Endothelial cell of umbilical vein (primary cell): Measurements from ENCODE around the gene NLN. TPM values are rescaled to one million over a fixed set of nuclear protein-coding genes. Genes with fewer than 3 reads are reported as not detected.
A peak's percentile ranks its signal among the peaks of the same experiment; 100 is the strongest.

Experiments
- BruUV-seq: library from RNA; stranded (reverse); fragments of 400-500 nt; replicated peaks from 2 replicates; lab custom pipeline; 2021; lab: Mats Ljungman, UMichigan
- CTCF ChIA-PET: fragments of 300-600, 350-600 bp; sonication (Branson Sonifier 250); formaldehyde crosslinking; loops from one replicate; lab custom pipeline; 2021; ENCODE audit warnings: antibody characterized with exemption, inconsistent platforms; lab: Charles Lee
- POLR2A ChIA-PET: fragments of 300-600, 350-600 bp; sonication (Branson Sonifier 250); formaldehyde crosslinking; loops from one replicate; lab custom pipeline; 2021; ENCODE audit warnings: antibody characterized with exemption, inconsistent platforms; lab: Charles Lee
- DNase-seq: peaks from one replicate; pipeline ENCODE4 v3.0.0-alpha.2; 2011; ENCODE audit warnings: low read depth, low spot score
- FAIRE-seq: peaks from 2 replicates; lab custom pipeline; 2011; peaks lifted over from hg19 to GRCh38; lab: Jason Lieb, UNC
- H2AFZ ChIP-seq: 2 replicates; pipeline ENCODE4 v1.6.0; 2012; ENCODE audit warnings: low read depth, low read length, control low read depth, inconsistent platforms
- H3K27ac ChIP-seq: 2 replicates; pipeline ENCODE4 v1.5.1; 2011; ENCODE audit warnings: low read depth, mild to moderate bottlenecking, control low read depth, low read length, moderate library complexity; ENCODE audit not compliant: insufficient read depth
- H3K27me3 ChIP-seq, 2 experiments: 2 replicates each; pipeline versions ENCODE4 v1.6.0 to v1.6.1; 2011; ENCODE audit warnings: low read length in 2 of 2, mixed read lengths in 1 of 2; ENCODE audit not compliant: control insufficient read depth in 2 of 2, insufficient read depth in 2 of 2
- H3K36me3 ChIP-seq, 2 experiments: 2 replicates in 1 of 2; 3 replicates in 1 of 2; pipeline ENCODE4 v1.5.1; 2011; ENCODE audit warnings: low read length in 2 of 2, mild to moderate bottlenecking in 1 of 2, moderate library complexity in 1 of 2; ENCODE audit not compliant: control insufficient read depth in 2 of 2, insufficient read depth in 2 of 2; ENCODE audit errors: extremely low read depth in 1 of 2
- H3K4me1 ChIP-seq: 3 replicates; pipeline ENCODE4 v1.5.1; 2011; ENCODE audit warnings: mild to moderate bottlenecking, low read length; ENCODE audit not compliant: control insufficient read depth, insufficient read depth; ENCODE audit errors: extremely low read depth
- H3K4me2 ChIP-seq: 2 replicates; pipeline ENCODE4 v1.6.1; 2011; ENCODE audit warnings: low read length, control low read depth, mixed read lengths; ENCODE audit not compliant: insufficient read depth
- H3K4me3 ChIP-seq, 3 experiments: fragments of 200-600 bp in 1 of 3; sonication (generic), shearing (Covaris generic) in 1 of 3; replicated peaks in 1 of 3; 2 replicates each; pipeline ENCODE4 v1.5.1; 2011 to 2016; ENCODE audit warnings: control low read depth in 3 of 3, low read length in 3 of 3, mild to moderate bottlenecking in 2 of 3, inconsistent platforms in 1 of 3, low read depth in 1 of 3, moderate library complexity in 1 of 3; ENCODE audit not compliant: insufficient read depth in 1 of 3
- H3K79me2 ChIP-seq: 2 replicates; pipeline ENCODE4 v1.6.0; 2012; ENCODE audit warnings: low read length, inconsistent platforms; ENCODE audit not compliant: control insufficient read depth, insufficient read depth
- H3K9ac ChIP-seq: replicated peaks from 2 replicates; pipeline ENCODE3; 2011; ENCODE audit warnings: low read length, control low read depth; ENCODE audit not compliant: insufficient read depth; ENCODE audit errors: extremely low read depth
- H3K9me1 ChIP-seq: replicated peaks from 3 replicates; pipeline ENCODE4 v1.6.0; 2011; ENCODE audit warnings: mild to moderate bottlenecking, low read length; ENCODE audit not compliant: control insufficient read depth, insufficient read depth; ENCODE audit errors: extremely low read depth
- H3K9me3 ChIP-seq: replicated peaks from 2 replicates; pipeline ENCODE4 v1.5.1; 2012; ENCODE audit warnings: low read length, inconsistent platforms; ENCODE audit not compliant: control insufficient read depth, insufficient read depth
- H4K20me1 ChIP-seq: replicated peaks from 2 replicates; pipeline ENCODE3; 2011; ENCODE audit warnings: mild to moderate bottlenecking, low read length; ENCODE audit not compliant: control insufficient read depth, insufficient read depth; ENCODE audit errors: extremely low read depth
- EZH2 ChIP-seq: IDR thresholded peaks from 2 replicates; pipeline ENCODE4 v1.6.1; 2012; ENCODE audit warnings: borderline replicate concordance, low read depth, mild to moderate bottlenecking, moderate library complexity, low read length, inconsistent platforms; ENCODE audit not compliant: severe bottlenecking
- FOS ChIP-seq: IDR thresholded peaks from 2 replicates; pipeline ENCODE4 v1.6.1; 2011; ENCODE audit warnings: mild to moderate bottlenecking, low read length, moderate library complexity, borderline replicate concordance; ENCODE audit not compliant: insufficient read depth
- GATA2 ChIP-seq: IDR thresholded peaks from 2 replicates; pipeline ENCODE4 v1.7.0; 2011; ENCODE audit warnings: low read depth, mild to moderate bottlenecking, moderate library complexity, mixed read lengths, low read length; ENCODE audit not compliant: insufficient read length, insufficient read depth
- JUN ChIP-seq: IDR thresholded peaks from 2 replicates; pipeline ENCODE4 v1.6.1; 2011; ENCODE audit warnings: borderline replicate concordance, low read depth; ENCODE audit not compliant: insufficient read length, insufficient read depth
- MAX ChIP-seq: IDR thresholded peaks from 2 replicates; pipeline ENCODE4 v1.6.1; 2011; ENCODE audit not compliant: insufficient read depth, insufficient read length
- MYC ChIP-seq: IDR thresholded peaks from one replicate; pipeline ENCODE4 v1.6.1; 2011; ENCODE audit warnings: mild to moderate bottlenecking, low read depth, low read length
- POLR2A ChIP-seq: IDR thresholded peaks from 2 replicates; pipeline ENCODE4 v1.6.1; 2012; ENCODE audit warnings: low read depth, mild to moderate bottlenecking, control low read depth, low read length
- POLR2AphosphoS5 ChIP-seq: IDR thresholded peaks from 2 replicates; pipeline ENCODE4 v1.6.1; 2012; ENCODE audit warnings: low read depth, mild to moderate bottlenecking, control low read depth, low read length, moderate library complexity; ENCODE audit not compliant: insufficient read depth
- dilution Hi-C: fragments of 300-500 bp; cut with MboI; formaldehyde crosslinking; loops from one replicate; pipeline ENCODE4 v1.15.0; 2019; ENCODE audit warnings: low sequenced_read_pairs; ENCODE audit not compliant: extremely low pct_ligation_motif_present
- intact Hi-C: fragments of 100-400 bp; cut with micrococcal nuclease; formaldehyde crosslinking; loops from one replicate; pipeline ENCODE4 v1.10.0; 2022
- polyA plus RNA-seq, 4 experiments: library from polyadenylated mRNA; depleted of rRNA in 3 of 4; stranded (reverse) in 3 of 4; unstranded in 1 of 4; fragments of >200 nt; gene quantifications; 2 replicates each; pipeline versions ENCODE4 v1.2.1 to v1.2.3, GENCODE V29; 2011 to 2012; ENCODE audit warnings: missing spikeins in 1 of 4
- total RNA-seq: library from RNA; stranded (reverse); gene quantifications from 2 replicates; pipeline ENCODE4 v1.2.3, GENCODE V29; 2021
- TF ChIP-seq, protein P1 (sequence below), 2 donors: IDR thresholded peaks; 1 replicate in 1 of 2; 2 replicates in 1 of 2; pipeline ENCODE4 v1.5.1; 2011; ENCODE audit warnings: low read length in 2 of 2, mild to moderate bottlenecking in 2 of 2, moderate library complexity in 2 of 2, control low read depth in 1 of 2, inconsistent platforms in 1 of 2, low read depth in 1 of 2; ENCODE audit not compliant: insufficient read depth in 1 of 2; ENCODE audit errors: extremely low read depth in 1 of 2

Gene NLN
- total and polyA plus RNA-seq, 2 donors (not counting 3 experiments of a cell fraction or from before 2014, with no cell fraction given) = 14.2 to 63.3 TPM

DNA sequence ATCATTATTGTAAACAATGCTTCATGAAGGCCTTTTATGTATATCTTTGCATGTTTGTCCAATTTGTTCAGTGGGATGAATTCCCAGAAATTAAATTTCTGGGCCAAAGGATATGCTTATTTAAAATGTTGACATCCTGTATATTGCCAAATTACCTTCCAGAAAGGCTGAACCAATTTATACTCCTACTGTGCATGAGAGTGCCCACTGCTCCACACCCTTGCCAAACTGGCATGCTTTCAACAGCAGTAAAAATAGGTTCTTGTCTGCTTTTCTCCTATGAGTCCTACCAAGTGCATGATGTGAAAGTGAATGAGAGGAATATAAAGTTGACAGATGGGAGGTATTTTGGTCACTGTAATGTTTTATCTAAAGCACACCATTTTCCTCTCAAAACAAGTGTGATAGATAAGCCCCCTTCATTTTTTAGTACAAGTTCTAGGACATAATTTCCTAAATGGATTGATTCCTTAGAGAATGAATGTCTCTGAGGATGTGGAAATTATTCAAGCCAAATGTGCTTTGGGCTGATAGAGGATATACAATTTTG lies 133.8 kb downstream of the NLN start:
- H3K27me3 ChIP-seq = no peaks in the 10 kb centered on the region
- no peak overlapping the region for H2AFZ ChIP-seq
- H3K4me2 ChIP-seq = no peak overlapping the region
- H3K79me2 ChIP-seq = no peaks in the 10 kb centered on the region
- no peaks in the 10 kb centered on the region for H4K20me1 ChIP-seq
- no peak for FAIRE-seq
- peak; percentile 37 for DNase-seq
- intact Hi-C loops = no loop called here
- H3K27ac ChIP-seq = no peak overlapping the region
- H3K36me3 ChIP-seq = no peaks in the 10 kb centered on the region
- ChIA-PET POLR2A (no interaction called here), CTCF (no interaction called here)
- no TSS peak for BruUV-seq
- no peak overlapping the region for H3K4me3 ChIP-seq
- peaks cover 5% of the 10 kb centered on the region for H3K4me1 ChIP-seq
- H3K9ac ChIP-seq = no peak overlapping the region
- H3K9me1 ChIP-seq = no peaks in the 10 kb centered on the region
- TF ChIP-seq, protein P1, sequence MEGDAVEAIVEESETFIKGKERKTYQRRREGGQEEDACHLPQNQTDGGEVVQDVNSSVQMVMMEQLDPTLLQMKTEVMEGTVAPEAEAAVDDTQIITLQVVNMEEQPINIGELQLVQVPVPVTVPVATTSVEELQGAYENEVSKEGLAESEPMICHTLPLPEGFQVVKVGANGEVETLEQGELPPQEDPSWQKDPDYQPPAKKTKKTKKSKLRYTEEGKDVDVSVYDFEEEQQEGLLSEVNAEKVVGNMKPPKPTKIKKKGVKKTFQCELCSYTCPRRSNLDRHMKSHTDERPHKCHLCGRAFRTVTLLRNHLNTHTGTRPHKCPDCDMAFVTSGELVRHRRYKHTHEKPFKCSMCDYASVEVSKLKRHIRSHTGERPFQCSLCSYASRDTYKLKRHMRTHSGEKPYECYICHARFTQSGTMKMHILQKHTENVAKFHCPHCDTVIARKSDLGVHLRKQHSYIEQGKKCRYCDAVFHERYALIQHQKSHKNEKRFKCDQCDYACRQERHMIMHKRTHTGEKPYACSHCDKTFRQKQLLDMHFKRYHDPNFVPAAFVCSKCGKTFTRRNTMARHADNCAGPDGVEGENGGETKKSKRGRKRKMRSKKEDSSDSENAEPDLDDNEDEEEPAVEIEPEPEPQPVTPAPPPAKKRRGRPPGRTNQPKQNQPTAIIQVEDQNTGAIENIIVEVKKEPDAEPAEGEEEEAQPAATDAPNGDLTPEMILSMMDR (IDR thresholded peaks at IDR 0.05; ENCODE audit: extremely low read depth in 1 of 2, insufficient read depth in 1 of 2, low read depth in 1 of 2, low read length in 2 of 2) = no peak
- TF ChIP-seq EZH2 (no peak), GATA2 (no peak), JUN (no peak), MYC (no peak), MAX (no peak), FOS (no peak), POLR2A (no peak), POLR2AphosphoS5 (no peak)
- dilution Hi-C loops = no loop called here
- no peaks in the 10 kb centered on the region for H3K9me3 ChIP-seq
